ENCODE results near the gene ALDH8A1. TPM values are rescaled to one million over a fixed set of nuclear protein-coding genes. Genes with fewer than 3 reads are reported as not detected.

Gene ALDH8A1
- 0.86 TPM for total RNA-seq
- long read RNA-seq: 0 reads

DNA sequence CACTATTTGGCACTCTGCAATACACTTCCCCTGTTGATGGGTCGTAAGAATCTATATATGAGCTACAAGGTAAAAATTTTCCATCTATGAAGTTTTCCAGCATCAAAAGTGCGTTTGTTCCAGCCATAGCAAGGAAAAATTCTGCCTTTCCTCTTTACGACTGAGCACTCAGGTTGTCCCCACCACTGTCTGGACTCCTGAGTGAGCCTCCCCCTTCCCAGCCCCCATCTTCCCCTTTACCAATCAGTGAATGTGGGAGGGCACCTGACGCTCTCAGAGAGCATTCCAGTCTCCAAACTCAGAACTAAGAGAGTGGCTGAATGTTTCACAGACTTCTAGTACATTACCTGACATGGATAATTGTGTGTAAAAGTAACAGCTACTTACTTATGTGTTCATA, at the start of gene ALDH8A1:
TSS of gene ALDH8A1 (minus strand) at position 175 of the 400 bp plus-strand sequence. CDS start at position 127, 48 bp downstream.
- TF ChIP-seq, protein P1, sequence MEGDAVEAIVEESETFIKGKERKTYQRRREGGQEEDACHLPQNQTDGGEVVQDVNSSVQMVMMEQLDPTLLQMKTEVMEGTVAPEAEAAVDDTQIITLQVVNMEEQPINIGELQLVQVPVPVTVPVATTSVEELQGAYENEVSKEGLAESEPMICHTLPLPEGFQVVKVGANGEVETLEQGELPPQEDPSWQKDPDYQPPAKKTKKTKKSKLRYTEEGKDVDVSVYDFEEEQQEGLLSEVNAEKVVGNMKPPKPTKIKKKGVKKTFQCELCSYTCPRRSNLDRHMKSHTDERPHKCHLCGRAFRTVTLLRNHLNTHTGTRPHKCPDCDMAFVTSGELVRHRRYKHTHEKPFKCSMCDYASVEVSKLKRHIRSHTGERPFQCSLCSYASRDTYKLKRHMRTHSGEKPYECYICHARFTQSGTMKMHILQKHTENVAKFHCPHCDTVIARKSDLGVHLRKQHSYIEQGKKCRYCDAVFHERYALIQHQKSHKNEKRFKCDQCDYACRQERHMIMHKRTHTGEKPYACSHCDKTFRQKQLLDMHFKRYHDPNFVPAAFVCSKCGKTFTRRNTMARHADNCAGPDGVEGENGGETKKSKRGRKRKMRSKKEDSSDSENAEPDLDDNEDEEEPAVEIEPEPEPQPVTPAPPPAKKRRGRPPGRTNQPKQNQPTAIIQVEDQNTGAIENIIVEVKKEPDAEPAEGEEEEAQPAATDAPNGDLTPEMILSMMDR (IDR thresholded peaks at IDR 0.05): no peak
- no peak within 1 kb of the TSS for H3K27ac ChIP-seq
- intact Hi-C loops (cut with DNase I): no loop called here
- no peak for ATAC-seq
- no peak within 1 kb of the TSS for H3K4me3 ChIP-seq
- H3K27me3 ChIP-seq (ENCODE audit: low read depth): no peaks in the 10 kb centered on the region
- H3K4me1 ChIP-seq: no peaks in the 10 kb centered on the region
- H3K9me3 ChIP-seq: no peaks in the 10 kb centered on the region
- DNase-seq: no peak
- H3K36me3 ChIP-seq: no peaks in the 10 kb centered on the region

- DNase-seq: no peak
- no peak for ATAC-seq
- no peak overlapping the region for H3K4me3 ChIP-seq
- H3K27ac ChIP-seq: no peak overlapping the region
- no peaks in the 10 kb centered on the region for H3K9me3 ChIP-seq
- intact Hi-C loops (cut with DNase I): no loop called here
- TF ChIP-seq, protein P1 (IDR thresholded peaks at IDR 0.05): no peak
- H3K4me1 ChIP-seq: no peaks in the 10 kb centered on the region
- H3K27me3 ChIP-seq (ENCODE audit: low read depth): no peaks in the 10 kb centered on the region
- H3K36me3 ChIP-seq: peaks cover 21% of the 10 kb centered on the region
Measured at GRCh38 chr6:134999107-134999506, 49.2 kb upstream of the ALDH8A1 start.

DNA sequence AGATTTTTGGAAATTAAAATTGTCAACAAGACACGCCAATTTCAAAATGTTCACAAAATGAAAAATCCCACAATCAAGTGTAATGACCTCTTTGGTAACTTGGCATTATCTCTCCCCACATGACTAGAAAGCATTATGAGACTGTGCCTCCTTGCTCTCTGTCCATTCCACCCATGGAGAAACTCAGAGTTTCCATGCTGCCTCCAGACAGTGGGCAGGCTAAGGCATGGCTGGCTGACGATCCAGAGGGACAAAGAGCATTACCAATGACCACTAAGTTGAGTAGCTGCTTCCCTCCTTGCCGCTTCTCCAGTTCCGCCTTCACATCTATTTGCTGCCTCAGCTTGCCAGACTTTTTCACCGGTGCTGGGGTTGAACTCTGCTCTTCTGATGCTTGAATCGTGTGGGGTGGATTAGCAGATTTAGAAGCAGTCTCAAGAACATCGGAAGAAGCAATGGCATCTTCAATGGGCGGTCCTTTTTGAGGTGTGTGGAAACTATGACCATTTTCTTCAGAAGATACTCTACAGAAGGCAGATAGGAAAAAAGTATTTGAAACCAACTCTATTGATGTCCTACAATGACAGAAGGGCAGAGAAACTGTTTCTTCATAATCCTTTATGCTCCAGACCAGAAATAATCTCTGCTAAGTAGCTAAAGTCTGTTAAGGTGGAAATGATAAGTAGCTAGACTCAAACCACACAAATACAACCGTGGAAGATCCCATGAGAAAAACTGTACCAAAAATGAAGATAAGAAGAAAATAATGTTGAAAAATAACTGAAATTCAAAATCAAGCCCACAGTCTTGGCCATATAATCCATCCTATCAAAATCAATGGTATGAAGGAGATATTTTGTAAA, 47.5 kb upstream of the ALDH8A1 start:
- H3K4me1 ChIP-seq: no peaks in the 10 kb centered on the region
- H3K27ac ChIP-seq: no peak overlapping the region
- TF ChIP-seq, protein P1 (IDR thresholded peaks at IDR 0.05): no peak
- no peaks in the 10 kb centered on the region for H3K27me3 ChIP-seq (ENCODE audit: low read depth)
- no peaks in the 10 kb centered on the region for H3K9me3 ChIP-seq
- peaks cover 38% of the 10 kb centered on the region for H3K36me3 ChIP-seq
- ATAC-seq: no peak
- no peak for DNase-seq
- intact Hi-C loops (cut with DNase I): no loop called here
- no peak overlapping the region for H3K4me3 ChIP-seq

DNA sequence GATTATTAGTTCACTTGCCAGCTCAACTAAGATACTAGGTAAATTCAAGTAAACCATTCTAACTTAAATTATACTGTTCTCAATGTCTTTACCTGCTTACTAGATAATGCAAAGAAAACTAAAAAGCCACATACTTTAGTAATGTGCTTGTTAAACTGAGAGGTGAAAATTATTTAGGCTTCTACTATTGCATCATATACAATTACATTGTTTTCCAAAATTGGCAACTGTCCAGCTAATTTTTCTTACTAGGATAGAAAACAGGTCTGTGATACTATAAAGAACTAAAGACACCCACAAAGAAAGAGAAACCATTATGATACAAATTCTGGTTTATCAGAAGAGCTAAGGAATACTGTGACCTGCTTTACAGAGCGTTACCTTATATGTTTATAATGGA, 45.6 kb upstream of the ALDH8A1 start:
- DNase-seq (no peak), ATAC-seq (no peak)
- H3K27me3 ChIP-seq (ENCODE audit: low read depth): no peaks in the 10 kb centered on the region
- H3K27ac ChIP-seq: no peak overlapping the region
- H3K4me3 ChIP-seq: no peak overlapping the region
- H3K36me3 ChIP-seq: peaks cover 54% of the 10 kb centered on the region
- intact Hi-C loops (cut with DNase I): no loop called here
- H3K9me3 ChIP-seq: no peaks in the 10 kb centered on the region
- TF ChIP-seq, protein P1 (IDR thresholded peaks at IDR 0.05): no peak
- no peaks in the 10 kb centered on the region for H3K4me1 ChIP-seq

DNA sequence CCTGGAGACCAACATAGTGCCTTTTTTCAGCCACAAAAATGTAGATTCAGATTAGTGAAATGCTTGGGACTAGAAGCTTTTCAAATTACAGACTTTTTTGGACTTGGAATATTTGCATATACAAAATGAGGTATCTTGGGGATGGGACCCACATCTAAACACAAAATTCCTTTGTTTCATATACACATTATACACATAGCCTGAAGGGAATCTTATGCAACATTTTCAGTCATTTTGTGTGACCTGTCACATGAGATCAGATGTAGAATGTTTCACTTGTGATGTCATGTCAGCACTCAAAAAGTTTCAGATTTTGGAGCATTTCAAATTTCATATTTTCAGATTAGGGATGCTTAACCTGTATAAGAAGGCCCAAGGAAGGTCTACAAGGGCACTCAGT, 44.5 kb upstream of the ALDH8A1 start:
- ATAC-seq: no peak
- intact Hi-C loops (cut with DNase I): no loop called here
- TF ChIP-seq, protein P1 (IDR thresholded peaks at IDR 0.05): no peak
- no peaks in the 10 kb centered on the region for H3K27me3 ChIP-seq (ENCODE audit: low read depth)
- H3K4me1 ChIP-seq: no peaks in the 10 kb centered on the region
- no peak for DNase-seq
- H3K27ac ChIP-seq: no peak overlapping the region
- no peaks in the 10 kb centered on the region for H3K9me3 ChIP-seq
- peaks cover 59% of the 10 kb centered on the region for H3K36me3 ChIP-seq
- H3K4me3 ChIP-seq: no peak overlapping the region
